SK-N-SH (cell line): Measurements from ENCODE around the gene IKBIP. TPM values are rescaled to one million over a fixed set of nuclear protein-coding genes. Genes with fewer than 3 reads are reported as not detected.

ENCODE experiments used
- EP300 ChIP-seq, 2 experiments: IDR thresholded peaks; 2 replicates each; pipeline versions ENCODE4 v1.4.0 to v1.6.1; 2012; ENCODE audit warnings: borderline replicate concordance in 1 of 2, low read depth in 1 of 2, low read length in 1 of 2
- FOXJ3 ChIP-seq: sonication (generic); formaldehyde crosslinking; IDR thresholded peaks from 2 replicates; pipeline ENCODE4 v1.5.1; 2020; ENCODE audit warnings: mild to moderate bottlenecking, missing genetic modification reagents
- TAF1 ChIP-seq: IDR thresholded peaks from 2 replicates; pipeline ENCODE4 v1.6.1; 2012; ENCODE audit warnings: low read depth, mild to moderate bottlenecking, low read length, moderate library complexity, borderline replicate concordance
- USF2 ChIP-seq: fragments of 150-350 bp; IDR thresholded peaks from 2 replicates; pipeline ENCODE4 v1.6.1; 2017; ENCODE audit warnings: antibody characterized with exemption, low read length, low read depth, borderline replicate concordance
- polyA plus RNA-seq, 3 experiments: library from polyadenylated mRNA; depleted of rRNA; stranded (reverse); fragments of >200 nt; gene quantifications; 2 replicates each; pipeline ENCODE4 v1.2.3, GENCODE V29; 2012
- small RNA-seq, 7 experiments: library from RNA; depleted of rRNA; stranded (forward); fragments of <200 nt; gene quantifications; one replicate each; pipeline ENCODE3, GENCODE V24; 2012

IKBIP gene
- polyA plus RNA-seq, 1 of the 3 experiments (the other 2 are of a cell fraction), result 25.2 TPM

GRCh38 chr12:98575013-98575412 is 69.6 kb downstream of the IKBIP start (continued):
- TF ChIP-seq USF2 (no peak), EP300 (IDR thresholded peaks at IDR 0.05; ENCODE audit: borderline replicate concordance in 1 of 2, low read depth in 1 of 2, low read length in 1 of 2) (no peak), FOXJ3 (no peak), TAF1 (no peak)

Small RNA genes within 50 kb of the gene (small RNA-seq; reads per million reads assigned to genes)
- gene SNORA53, result 2.6 to 28.8 (median 11.3) reads per million in 7 experiments

Other genes with a start within 250 kb of the IKBIP start
- 20.8 and 22.1 TPM in 2 replicates for gene TMPO, start 129.2 kb downstream of the IKBIP start, polyA plus RNA-seq (2012; rRNA removed)
- gene SLC25A3, start 51.1 kb downstream of the IKBIP start, polyA plus RNA-seq (2012; rRNA removed), result 470 and 528 TPM in 2 replicates
- gene APAF1, start 502 bp upstream of the IKBIP start, polyA plus RNA-seq (2012; rRNA removed), result 3.3 and 4.1 TPM in 2 replicates